Panc1 (cell line): ENCODE data around the gene GGA2.

Source experiments
- CTCF ChIP-seq: fragments of 450-650 bp; IDR thresholded peaks from 2 replicates; pipeline ENCODE4 v1.5.1; 2017; ENCODE audit warnings: mild to moderate bottlenecking
- TCF7L2 ChIP-seq: IDR thresholded peaks from 2 replicates; pipeline ENCODE4 v1.6.1; 2011; ENCODE audit warnings: mild to moderate bottlenecking, low read depth, low read length, inconsistent platforms

GRCh38 chr16:23500212-23500861, 10.0 kb downstream of the GGA2 start:
- no peak for TF ChIP-seq CTCF
- TF ChIP-seq TCF7L2: no peak
